ENCODE results near the gene KCNQ2.

The KCNQ2 gene

GRCh38 chr20:63421913-63422312, 50.5 kb downstream of the KCNQ2 start:
- no peak overlapping the region for H3K4me3 Mint-ChIP-seq
- H3K4me1 Mint-ChIP-seq = no peaks in the 10 kb centered on the region
- H3K9me3 Mint-ChIP-seq = no peaks in the 10 kb centered on the region
- peaks cover 27% of the 10 kb centered on the region for H3K27me3 Mint-ChIP-seq
- no peak for DNase-seq
- H3K27ac Mint-ChIP-seq = no peak overlapping the region
- no peak for ATAC-seq

- Mint-ChIP-seq H3K27me3 (peaks cover 34% of the 10 kb centered on the region), H3K27ac (peak overlapping the region in 1 of 2 donors; percentile 63), H3K4me3 (no peak overlapping the region), H3K4me1 (no peaks in the 10 kb centered on the region), H3K9me3 (no peaks in the 10 kb centered on the region)
- ATAC-seq = no peak
- no peak for DNase-seq
Measured at GRCh38 chr20:63421094-63421692, 51.3 kb downstream of the KCNQ2 start.

GRCh38 chr20:63420359-63421093, 51.9 kb downstream of the KCNQ2 start:
- DNase-seq (no peak), ATAC-seq (no peak)
- H3K27me3 Mint-ChIP-seq = peaks cover 39% of the 10 kb centered on the region
- peak overlapping the region in 1 of 2 donors; percentile 63 for H3K27ac Mint-ChIP-seq
- H3K9me3 Mint-ChIP-seq = no peaks in the 10 kb centered on the region
- H3K4me1 Mint-ChIP-seq = no peaks in the 10 kb centered on the region
- no peak overlapping the region for H3K4me3 Mint-ChIP-seq

GRCh38 chr20:63419299-63419698, 53.2 kb downstream of the KCNQ2 start:
- Mint-ChIP-seq H3K27ac (no peak overlapping the region), H3K4me1 (no peaks in the 10 kb centered on the region), H3K4me3 (no peak overlapping the region), H3K27me3 (peaks cover 39% of the 10 kb centered on the region), H3K9me3 (no peaks in the 10 kb centered on the region)
- ATAC-seq (no peak), DNase-seq (no peak)

GRCh38 chr20:63418617-63419016, 53.8 kb downstream of the KCNQ2 start:
- H3K27me3 Mint-ChIP-seq = peaks cover 39% of the 10 kb centered on the region
- H3K4me3 Mint-ChIP-seq = no peak overlapping the region
- DNase-seq = no peak
- no peak for ATAC-seq
- H3K4me1 Mint-ChIP-seq = no peaks in the 10 kb centered on the region
- H3K27ac Mint-ChIP-seq = no peak overlapping the region
- no peaks in the 10 kb centered on the region for H3K9me3 Mint-ChIP-seq

- ATAC-seq (no peak), DNase-seq (no peak)
- Mint-ChIP-seq H3K9me3 (no peaks in the 10 kb centered on the region), H3K27me3 (peaks cover 39% of the 10 kb centered on the region), H3K4me3 (no peak overlapping the region), H3K4me1 (no peaks in the 10 kb centered on the region), H3K27ac (no peak overlapping the region)
Measured at GRCh38 chr20:63417738-63418120, 54.7 kb downstream of the KCNQ2 start.

- no peaks in the 10 kb centered on the region for H3K4me1 Mint-ChIP-seq
- no peaks in the 10 kb centered on the region for H3K9me3 Mint-ChIP-seq
- H3K4me3 Mint-ChIP-seq = no peak overlapping the region
- ATAC-seq = no peak
- no peak overlapping the region for H3K27ac Mint-ChIP-seq
- no peak for DNase-seq
- peaks cover 39% of the 10 kb centered on the region for H3K27me3 Mint-ChIP-seq
Measured at GRCh38 chr20:63417097-63417737, 55.2 kb downstream of the KCNQ2 start.

- no peak overlapping the region for H3K27ac Mint-ChIP-seq
- no peak overlapping the region for H3K4me3 Mint-ChIP-seq
- peaks cover 39% of the 10 kb centered on the region for H3K27me3 Mint-ChIP-seq
- H3K4me1 Mint-ChIP-seq = peaks cover 5% of the 10 kb centered on the region
- ATAC-seq (no peak), DNase-seq (no peak)
- no peaks in the 10 kb centered on the region for H3K9me3 Mint-ChIP-seq
Measured at GRCh38 chr20:63416631-63417030, 55.8 kb downstream of the KCNQ2 start.

- Mint-ChIP-seq H3K9me3 (no peaks in the 10 kb centered on the region), H3K4me1 (peaks cover 13% of the 10 kb centered on the region), H3K27me3 (peaks cover 39% of the 10 kb centered on the region), H3K27ac (peak overlapping the region in 1 of 2 donors; percentile 12), H3K4me3 (no peak overlapping the region)
- no peak for ATAC-seq
- DNase-seq = no peak
Measured at GRCh38 chr20:63415647-63416391, 56.6 kb downstream of the KCNQ2 start.

GRCh38 chr20:63414720-63415430, 57.6 kb downstream of the KCNQ2 start:
- ATAC-seq = no peak
- DNase-seq = no peak
- no peak overlapping the region for H3K27ac Mint-ChIP-seq
- H3K4me3 Mint-ChIP-seq = no peak overlapping the region
- H3K4me1 Mint-ChIP-seq = peaks cover 13% of the 10 kb centered on the region
- H3K9me3 Mint-ChIP-seq = no peaks in the 10 kb centered on the region
- H3K27me3 Mint-ChIP-seq = peaks cover 39% of the 10 kb centered on the region

GRCh38 chr20:63413963-63414684, 58.3 kb downstream of the KCNQ2 start:
- Mint-ChIP-seq H3K27ac (no peak overlapping the region), H3K4me3 (no peak overlapping the region), H3K9me3 (no peaks in the 10 kb centered on the region), H3K4me1 (peaks cover 13% of the 10 kb centered on the region), H3K27me3 (peaks cover 31% of the 10 kb centered on the region)
- DNase-seq (no peak), ATAC-seq (no peak)

GRCh38 chr20:63413323-63413722, 59.1 kb downstream of the KCNQ2 start:
- Mint-ChIP-seq H3K4me1 (peaks cover 13% of the 10 kb centered on the region), H3K4me3 (no peak overlapping the region), H3K27ac (no peak overlapping the region), H3K27me3 (peaks cover 26% of the 10 kb centered on the region), H3K9me3 (no peaks in the 10 kb centered on the region)
- ATAC-seq = no peak
- no peak for DNase-seq

GRCh38 chr20:63412889-63413288, 59.6 kb downstream of the KCNQ2 start:
- Mint-ChIP-seq H3K27me3 (peaks cover 22% of the 10 kb centered on the region), H3K4me1 (peaks cover 13% of the 10 kb centered on the region), H3K27ac (no peak overlapping the region), H3K4me3 (no peak overlapping the region), H3K9me3 (no peaks in the 10 kb centered on the region)
- no peak for DNase-seq
- ATAC-seq = no peak

- peaks cover 13% of the 10 kb centered on the region for H3K4me1 Mint-ChIP-seq
- H3K27ac Mint-ChIP-seq = peak overlapping the region in 1 of 2 donors; percentile 69
- H3K27me3 Mint-ChIP-seq = peaks cover 13% of the 10 kb centered on the region
- no peaks in the 10 kb centered on the region for H3K9me3 Mint-ChIP-seq
- ATAC-seq (no peak), DNase-seq (no peak)
- peak overlapping the region; percentile 6 to 7 for H3K4me3 Mint-ChIP-seq
Measured at GRCh38 chr20:63411898-63412631, 60.4 kb downstream of the KCNQ2 start.

All from stimulated activated naive CD8-positive, alpha-beta T cell treated with anti-CD3 and anti-CD28 coated beads, Interleukin-15, amount 100 ng/mL, for 72 hours (primary cell).